HL-60/S4 treated with phorbol 12-myristate 13-acetate at 8.2 ng/mL for 4 days and 3 days (cell line): Measurements from ENCODE around the gene SDK1.
"Not testable (repeated sequence)": the region's sequence is repeated elsewhere in the genome, so short reads cannot be mapped to it uniquely, and the experiment has no call there.

Experiments used
- in situ Hi-C: fragments of 300-500 bp; cut with MboI; formaldehyde crosslinking; loops from 2 replicates; pipeline ENCODE4 v1.15.0; 2022; ENCODE audit warnings: low sequenced_read_pairs

SDK1 gene

DNA sequence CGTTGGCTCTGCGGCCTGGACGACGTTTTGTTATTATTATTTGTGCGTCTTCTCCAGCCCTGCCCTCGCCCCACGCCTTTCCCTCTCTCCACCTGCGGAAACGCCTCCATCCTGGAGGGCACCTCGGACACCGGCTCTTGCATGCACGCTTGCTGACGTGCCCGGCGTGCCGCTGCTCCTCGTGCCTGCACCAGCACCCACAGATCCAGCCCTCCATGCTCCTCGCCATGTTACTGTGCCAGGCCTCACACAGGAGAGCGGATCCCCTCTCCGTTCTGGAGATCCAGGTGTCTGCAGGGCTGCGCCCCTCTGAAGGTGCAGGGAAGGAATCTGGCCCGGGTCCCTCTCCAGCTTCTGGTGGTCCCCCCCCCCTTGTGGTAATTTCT, 1007.1 kb downstream of the SDK1 start:
- in situ Hi-C loops = no loop called here

DNA sequence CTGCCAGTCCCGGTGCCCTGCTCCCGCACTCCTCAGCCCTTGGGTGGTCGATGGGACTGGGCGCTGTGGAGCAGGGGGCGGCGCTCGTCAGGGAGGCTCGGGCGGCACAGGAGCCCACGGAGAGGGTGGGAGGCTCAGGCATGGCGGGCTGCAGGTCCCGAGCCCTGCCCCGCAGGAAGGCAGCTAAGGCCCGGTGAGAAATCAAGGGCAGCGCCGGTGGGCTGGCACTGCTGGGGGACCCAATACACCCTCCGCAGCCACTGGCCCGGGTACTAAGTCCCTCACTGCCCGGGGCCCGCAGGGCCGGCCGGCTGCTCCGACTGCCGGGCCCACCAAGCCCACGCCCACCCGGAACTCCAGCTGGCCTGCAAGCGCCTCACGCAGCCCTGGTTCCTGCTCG, 1012.9 kb downstream of the SDK1 start:
- in situ Hi-C loops = not testable (repeated sequence)

DNA sequence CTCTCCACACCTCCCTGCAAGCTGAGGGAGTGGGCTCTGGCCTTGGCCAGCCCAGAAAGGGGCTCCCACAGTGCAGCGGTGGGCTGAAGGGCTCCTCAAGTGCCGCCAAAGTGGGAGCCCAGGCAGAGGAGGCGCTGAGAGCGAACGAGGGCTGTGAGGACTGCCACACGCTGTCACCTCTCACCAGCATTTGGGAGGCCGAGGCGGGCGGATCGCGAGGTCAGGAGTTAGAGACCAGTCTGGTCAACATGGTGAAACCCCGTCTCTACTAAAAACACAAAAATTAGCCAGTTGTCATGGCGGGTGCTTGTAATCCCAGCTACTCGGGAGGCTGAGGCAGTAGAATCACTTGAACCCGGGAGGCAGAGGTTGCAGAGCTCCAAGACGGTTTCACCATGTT, 1013.3 kb downstream of the SDK1 start:
- in situ Hi-C loops = not testable (repeated sequence)
